H1 (cell line): ENCODE data around the gene TMEM178B. TPM values are rescaled to one million over a fixed set of nuclear protein-coding genes. Genes with fewer than 3 reads are reported as not detected.

ENCODE experiments used
- CTCF ChIA-PET: fragments of 300-600 bp; sonication (Branson Sonifier 250); formaldehyde crosslinking; loops from one replicate; lab custom pipeline; 2021; ENCODE audit not compliant: partially characterized antibody; lab: Charles Lee
- POLR2A ChIA-PET: fragments of 300-600 bp; sonication (Branson Sonifier 250); formaldehyde crosslinking; loops from one replicate; lab custom pipeline; 2021; ENCODE audit warnings: inconsistent platforms; ENCODE audit not compliant: partially characterized antibody; lab: Charles Lee
- DNase-seq, 2 experiments: peaks; one replicate each; pipeline versions ENCODE4 v3.0.0 to v3.0.0-alpha.2; 2010 to 2022; ENCODE audit warnings: low spot score in 2 of 2, low read depth in 1 of 2, mixed read lengths in 1 of 2
- FAIRE-seq: peaks from 2 replicates; lab custom pipeline; 2011; peaks lifted over from hg19 to GRCh38; lab: Jason Lieb, UNC
- H2AFZ ChIP-seq: 2 replicates; pipeline ENCODE4 v1.8.1; 2012; ENCODE audit warnings: low read length, inconsistent platforms
- H2AK5ac ChIP-seq: 2 replicates; pipeline ENCODE4 v1.6.1; 2013; ENCODE audit warnings: low read depth, low read length
- H2BK120ac ChIP-seq: replicated peaks from 2 replicates; pipeline ENCODE3; 2013; ENCODE audit warnings: low read depth, low read length, inconsistent platforms
- H2BK12ac ChIP-seq: 2 replicates; pipeline ENCODE4 v1.6.1; 2013; ENCODE audit warnings: low read depth, low read length
- H2BK15ac ChIP-seq: 2 replicates; pipeline ENCODE4 v1.6.1; 2013; ENCODE audit warnings: low read length
- H2BK20ac ChIP-seq: 2 replicates; pipeline ENCODE4 v1.6.1; 2013; ENCODE audit warnings: low read length
- H2BK5ac ChIP-seq: 2 replicates; pipeline ENCODE4 v1.6.1; 2013; ENCODE audit warnings: low read depth, low read length
- H3K14ac ChIP-seq: 2 replicates; pipeline ENCODE4 v1.6.1; 2013; ENCODE audit warnings: inconsistent platforms; ENCODE audit not compliant: insufficient read length
- H3K18ac ChIP-seq: 2 replicates; pipeline ENCODE4 v1.6.1; 2013; ENCODE audit warnings: low read length; ENCODE audit errors: extremely low read depth
- H3K23ac ChIP-seq: 2 replicates; pipeline ENCODE4 v1.6.1; 2013; ENCODE audit warnings: inconsistent platforms; ENCODE audit not compliant: insufficient read length
- H3K23me2 ChIP-seq: 2 replicates; pipeline ENCODE4 v1.6.1; 2013; ENCODE audit warnings: low read depth, low read length
- H3K27ac ChIP-seq: 2 replicates; pipeline ENCODE4 v1.6.1; 2011; ENCODE audit warnings: low read depth, low read length, inconsistent platforms
- H3K27me3 ChIP-seq, 4 experiments: replicated peaks in 1 of 4; 1 replicate in 1 of 4; 2 replicates in 3 of 4; pipeline versions ENCODE4 v1.6.1 to v1.8.1; 2011 to 2013; ENCODE audit warnings: low read length in 3 of 4, mild to moderate bottlenecking in 3 of 4, inconsistent platforms in 2 of 4, mixed read lengths in 2 of 4, moderate library complexity in 1 of 4; ENCODE audit not compliant: control insufficient read depth in 3 of 4, insufficient read depth in 3 of 4; ENCODE audit errors: extremely low read depth in 1 of 4
- H3K36me3 ChIP-seq, 4 experiments: 2 replicates each; pipeline versions ENCODE4 v1.6.1 to v1.8.1; 2011 to 2013; ENCODE audit warnings: mild to moderate bottlenecking in 4 of 4, low read length in 3 of 4, moderate library complexity in 2 of 4, control low read depth in 1 of 4, inconsistent platforms in 1 of 4; ENCODE audit not compliant: insufficient read depth in 4 of 4, control insufficient read depth in 2 of 4
- H3K4ac ChIP-seq: replicated peaks from 2 replicates; pipeline ENCODE3; 2013; ENCODE audit warnings: low read length, low read depth, mixed read lengths, inconsistent platforms; ENCODE audit not compliant: insufficient read length
- H3K4me1 ChIP-seq, 4 experiments: replicated peaks in 1 of 4; 1 replicate in 1 of 4; 2 replicates in 3 of 4; pipeline versions ENCODE4 v1.6.1 to v1.8.1; 2011 to 2013; ENCODE audit warnings: low read length in 3 of 4, inconsistent platforms in 2 of 4, mixed read lengths in 1 of 4; ENCODE audit not compliant: insufficient read depth in 4 of 4, control insufficient read depth in 3 of 4
- H3K4me2 ChIP-seq, 2 experiments: 2 replicates each; pipeline versions ENCODE4 v1.6.1 to v1.8.1; 2011 to 2013; ENCODE audit warnings: low read depth in 2 of 2, low read length in 2 of 2, control low read depth in 1 of 2, inconsistent platforms in 1 of 2, mild to moderate bottlenecking in 1 of 2; ENCODE audit not compliant: insufficient read depth in 1 of 2
- H3K4me3 ChIP-seq, 4 experiments: fragments of 200-600, 300-600 bp in 1 of 4; sonication (generic), shearing (Covaris generic), sonication (Bioruptor Twin) in 1 of 4; 2 replicates each; pipeline versions ENCODE4 v1.5.1 to v1.8.1; 2011 to 2016; ENCODE audit warnings: low read length in 4 of 4, low read depth in 3 of 4, control low read depth in 2 of 4, inconsistent platforms in 2 of 4, mild to moderate bottlenecking in 2 of 4, mixed read lengths in 1 of 4, moderate library complexity in 1 of 4; ENCODE audit not compliant: insufficient read depth in 2 of 4; ENCODE audit errors: extremely low read depth in 1 of 4
- H3K56ac ChIP-seq: replicated peaks from 2 replicates; pipeline ENCODE3; 2013; ENCODE audit warnings: low read depth, mild to moderate bottlenecking, mixed read lengths, low read length, inconsistent platforms; ENCODE audit not compliant: insufficient read length
- H3K79me1 ChIP-seq: 2 replicates; pipeline ENCODE4 v1.6.1; 2013; ENCODE audit warnings: low read depth, low read length, control low read depth
- H3K79me2 ChIP-seq, 2 experiments: 2 replicates each; pipeline versions ENCODE4 v1.6.1 to v1.8.1; 2012 to 2013; ENCODE audit warnings: low read length in 2 of 2, mild to moderate bottlenecking in 2 of 2, inconsistent platforms in 1 of 2; ENCODE audit not compliant: insufficient read depth in 2 of 2, control insufficient read depth in 1 of 2
- H3K9ac ChIP-seq, 4 experiments: replicated peaks in 1 of 4; 1 replicate in 1 of 4; 2 replicates in 3 of 4; pipeline versions ENCODE4 v1.6.1 to v1.8.1; 2011 to 2013; ENCODE audit warnings: low read depth in 3 of 4, low read length in 3 of 4, control low read depth in 2 of 4, mild to moderate bottlenecking in 2 of 4, moderate library complexity in 2 of 4, inconsistent platforms in 1 of 4; ENCODE audit errors: extremely low read depth in 1 of 4
- H3K9me3 ChIP-seq, 2 experiments: 2 replicates each; pipeline versions ENCODE4 v1.6.1 to v1.8.1; 2012 to 2013; ENCODE audit warnings: mild to moderate bottlenecking in 2 of 2, moderate library complexity in 2 of 2, control low read depth in 1 of 2, inconsistent platforms in 1 of 2, low read depth in 1 of 2, low read length in 1 of 2, mixed read lengths in 1 of 2; ENCODE audit not compliant: insufficient read depth in 2 of 2
- H4K20me1 ChIP-seq, 2 experiments: replicated peaks in 1 of 2; 2 replicates each; pipeline versions ENCODE3 to v1.8.1; 2011 to 2013; ENCODE audit warnings: inconsistent platforms in 2 of 2, low read length in 2 of 2, mild to moderate bottlenecking in 1 of 2; ENCODE audit not compliant: insufficient read depth in 2 of 2, control insufficient read depth in 1 of 2
- H4K5ac ChIP-seq: 2 replicates; pipeline ENCODE4 v1.6.1; 2013; ENCODE audit warnings: low read length, low read depth, mixed read lengths, inconsistent platforms; ENCODE audit not compliant: insufficient read length
- H4K8ac ChIP-seq: 2 replicates; pipeline ENCODE4 v1.8.0; 2013; ENCODE audit warnings: mild to moderate bottlenecking, moderate library complexity, low read length, inconsistent platforms; ENCODE audit not compliant: insufficient read depth; ENCODE audit errors: extremely low read depth
- H4K91ac ChIP-seq: replicated peaks from 2 replicates; pipeline ENCODE3; 2013; ENCODE audit warnings: low read length, mixed read lengths, inconsistent platforms; ENCODE audit not compliant: insufficient read length
- CTBP2 ChIP-seq: IDR thresholded peaks from 2 replicates; pipeline ENCODE4 v1.7.0; 2011; ENCODE audit warnings: borderline replicate concordance, mild to moderate bottlenecking, moderate library complexity, mixed read lengths, low read length; ENCODE audit not compliant: insufficient read depth, insufficient read length
- POLR2A ChIP-seq, 2 experiments: IDR thresholded peaks; 1 replicate in 1 of 2; 2 replicates in 1 of 2; pipeline ENCODE4 v1.6.1; 2011; ENCODE audit warnings: low read depth in 2 of 2, low read length in 2 of 2, mild to moderate bottlenecking in 2 of 2; ENCODE audit errors: control extremely low read depth in 1 of 2
- SIRT6 ChIP-seq: IDR thresholded peaks from one replicate; pipeline ENCODE4 v1.7.1; 2012; ENCODE audit warnings: low read length, inconsistent platforms
- SP1 ChIP-seq: IDR thresholded peaks from 2 replicates; pipeline ENCODE4 v1.6.1; 2011; ENCODE audit warnings: low read depth, low read length
- WGBS, 2 experiments: shearing (Covaris generic) in 1 of 2; methylation state at CpG; one replicate each; pipeline versions ENCODE4 v1.1.6 to v1.1.7; 2013 to 2015; ENCODE audit warnings: low lambda C conversion rate in 2 of 2, mixed read lengths in 2 of 2, inconsistent platforms in 1 of 2, low coverage in 1 of 2, missing lambda C conversion rate in 1 of 2; ENCODE audit not compliant: insufficient replicate concordance in 2 of 2, insufficient coverage in 1 of 2, insufficient read length in 1 of 2; ENCODE audit errors: extremely low coverage in 1 of 2, missing lambda C conversion rate in 1 of 2; 5-methylcytosine and 5-hydroxymethylcytosine counted together
- polyA plus RNA-seq, 7 experiments: library from polyadenylated mRNA; depleted of rRNA in 3 of 7; stranded (reverse) in 5 of 7; unstranded in 2 of 7; fragments of >200 nt in 5 of 7; fragments of 200-250 nt in 2 of 7; gene quantifications; 1 replicate in 5 of 7; 2 replicates in 1 of 7; 4 replicates in 1 of 7; pipeline versions ENCODE4 v1.2.1 to v1.2.3, GENCODE V29; 2011 to 2013; ENCODE audit warnings: missing spikeins in 2 of 7, mixed read lengths in 2 of 7
- total RNA-seq: library from RNA; stranded (reverse); fragmentation: NEBNext Ultra II Directional; extraction: Animal tissue kit (Norgen Biotek cat#: 25700); gene quantifications from 2 replicates; pipeline ENCODE4 v1.2.1, GENCODE V29; 2021

The TMEM178B gene
- total and polyA plus RNA-seq, 2 of the 8 experiments (the other 6 are each of a cell fraction or from before 2014, with no cell fraction given) = 5.3 to 18.1 TPM

GRCh38 chr7:141522657-141523342 is 448.9 kb downstream of the TMEM178B start:
- Histone ChIP-seq H3K23me2 (no peaks in the 10 kb centered on the region), H3K9ac (no peak overlapping the region), H3K79me2 (no peaks in the 10 kb centered on the region), H3K23ac (no peak overlapping the region), H2AK5ac (no peak overlapping the region), H3K36me3 (no peaks in the 10 kb centered on the region; a peak in 2 of 8 replicates), H3K4me2 (no peak overlapping the region), H3K18ac (no peak overlapping the region), H3K27ac (no peak overlapping the region), H4K91ac (no peak overlapping the region), H2BK20ac (no peak overlapping the region), H3K79me1 (no peaks in the 10 kb centered on the region), H3K14ac (no peak overlapping the region), H2BK15ac (no peak overlapping the region), H4K8ac (no peak overlapping the region), H3K4me3 (no peak overlapping the region), H3K4me1 (peaks cover 0 to 3% (median 0%) of the 10 kb centered on the region in 4 experiments; a peak in 2 of 7 replicates), H3K4ac (no peak overlapping the region), H2BK12ac (no peak overlapping the region), H4K5ac (no peak overlapping the region), H4K20me1 (no peaks in the 10 kb centered on the region), H3K9me3 (no peaks in the 10 kb centered on the region; a peak in 1 of 4 replicates), H2BK120ac (no peak overlapping the region), H2AFZ (no peak overlapping the region), H3K56ac (no peak overlapping the region), H3K27me3 (no peaks in the 10 kb centered on the region), H2BK5ac (no peak overlapping the region)
- FAIRE-seq = no peak
- TF ChIP-seq POLR2A (IDR thresholded peaks at IDR 0.05; ENCODE audit: control extremely low read depth in 1 of 2, low read depth in 2 of 2, low read length in 2 of 2) (no peak), CTBP2 (no peak), SP1 (no peak), SIRT6 (no peak)
- ChIA-PET CTCF (interaction anchor here (0.5 to 1.2 kb wide), 3 partner anchors 10 to 138 kb away, joined by 3 read pairs; no protein-coding TSS in a partner anchor), POLR2A (no interaction called here)
- no peak for DNase-seq
- 83% methylated on average over 3 of the region's 3 CpGs; no CpG with 5 or more reads in 1 of the 2 experiments for WGBS, 2 experiments
